Heart left ventricle (tissue), 13 donors: ENCODE data around the gene PARP8.

Source experiments
- CTCF ChIP-seq, 12 donors: fragments of 200-600 bp; sonication (generic) in 4 of 12; IDR thresholded peaks; one replicate each; pipeline versions ENCODE4 v1.5.0 to v1.8.0; 2018 to 2022; ENCODE audit warnings: antibody characterized with exemption in 12 of 12, mild to moderate bottlenecking in 5 of 12
- POLR2A ChIP-seq, 2 donors: fragments of 450-650 bp; IDR thresholded peaks; one replicate each; pipeline ENCODE4 v1.6.1; 2017; ENCODE audit warnings: antibody characterized with exemption in 2 of 2, mild to moderate bottlenecking in 2 of 2, moderate library complexity in 2 of 2
- donor health status: ischemic (EF 13 %, LVEDD 7.1; RV severe dilation, severe dysfunction).
- donor health status: DM: no; HTN: yes; CAD: no.
- donor health status: DM: no; HTN: no; CAD: no.
- donor health status: ischemic (EF 25% LVEDD 6.9; RV normal size, moderate dysfunction).
- donor health status: ischemic (EF 25% LVEDD 5.7; RV mildly dilated, moderate dysfunction).
- donor health status: ischemic (EF 35%, LVEDD 5.7; RV mildly dilated, moderate dysfunction).
- donor health status: nonischemic (EF 11% LVEDD 7.7; RV severe dilation, severe dysfunction).
- donor health status: DM: yes; HTN: yes; CAD: no.
- donor health status: PGD.
- donor health status: ischemic (EF 29% LVEDD 5.4; RV normal size, mild dysfunction).
- donor health status: nonischemic (EF 23%, LVEDD 6.1; RV moderate dilation, normal function).

- TF ChIP-seq CTCF (IDR thresholded peaks at IDR 0.05): no peak
- TF ChIP-seq POLR2A (IDR thresholded peaks at IDR 0.05): no peak
Measured at GRCh38 chr5:50881407-50881806, 215.0 kb downstream of the PARP8 start.
